Spleen (tissue), 11 donors: ENCODE measurements around the gene KRT33B. TPM values are rescaled to one million over a fixed set of nuclear protein-coding genes. Genes with fewer than 3 reads are reported as not detected.

ENCODE experiments used
- DNase-seq: peaks from one replicate; pipeline ENCODE4 v3.0.0-alpha.2; 2020
- H3K27ac ChIP-seq, 8 donors: fragments of 200-600 bp; sonication (generic) in 7 of 8; 1 replicate in 4 of 8; 2 replicates in 4 of 8; pipeline versions ENCODE4 v1.5.0 to v1.8.0; 2016 to 2021; ENCODE audit warnings: inconsistent platforms in 4 of 8, mild to moderate bottlenecking in 4 of 8, moderate library complexity in 1 of 8
- H3K27me3 ChIP-seq, 7 donors: fragments of 200-600 bp; sonication (generic) in 6 of 7; replicated peaks in 1 of 7; 1 replicate in 4 of 7; 2 replicates in 3 of 7; pipeline versions ENCODE4 v1.5.0 to v1.8.0; 2016 to 2021; ENCODE audit warnings: inconsistent platforms in 3 of 7, mild to moderate bottlenecking in 1 of 7
- H3K36me3 ChIP-seq, 6 donors: fragments of 200-600 bp; sonication (generic) in 5 of 6; 1 replicate in 4 of 6; 2 replicates in 2 of 6; pipeline versions ENCODE4 v1.5.0 to v1.8.0; 2016 to 2021; ENCODE audit warnings: inconsistent platforms in 2 of 6
- H3K4me1 ChIP-seq, 6 donors: fragments of 200-600 bp; sonication (generic) in 5 of 6; 1 replicate in 3 of 6; 2 replicates in 3 of 6; pipeline versions ENCODE4 v1.5.0 to v1.8.0; 2016 to 2021; ENCODE audit warnings: inconsistent platforms in 3 of 6
- H3K4me3 ChIP-seq, 8 donors: fragments of 200-600 bp; sonication (generic) in 7 of 8; 1 replicate in 4 of 8; 2 replicates in 4 of 8; pipeline versions ENCODE4 v1.5.0 to v1.8.0; 2016 to 2021; ENCODE audit warnings: inconsistent platforms in 4 of 8, mild to moderate bottlenecking in 4 of 8, moderate library complexity in 2 of 8
- H3K9me3 ChIP-seq, 8 donors: fragments of 200-600 bp; sonication (generic) in 7 of 8; 1 replicate in 4 of 8; 2 replicates in 4 of 8; pipeline versions ENCODE4 v1.5.0 to v1.8.0; 2016 to 2021; ENCODE audit warnings: inconsistent platforms in 4 of 8
- POLR2A ChIP-seq, 3 donors: fragments of 450-650 bp; IDR thresholded peaks; one replicate each; pipeline ENCODE4 v1.5.1; 2017; ENCODE audit warnings: antibody characterized with exemption in 3 of 3, mild to moderate bottlenecking in 1 of 3
- POLR2AphosphoS5 ChIP-seq, 3 donors: sonication (generic); formaldehyde crosslinking; IDR thresholded peaks; one replicate each; pipeline ENCODE4 v1.5.1; 2017; ENCODE audit warnings: antibody characterized with exemption in 3 of 3
- WGBS, 5 donors: extraction: QIAGEN DNeasy Blood & Tissue Kit in 3 of 5; methylation state at CpG; one replicate each; pipeline versions ENCODE4 v1.1.5 to v1.1.7; 2013 to 2018; 5-methylcytosine and 5-hydroxymethylcytosine counted together
- intact Hi-C: fragments of 100-400 bp; cut with DNase I; formaldehyde crosslinking; loops from one replicate; pipeline ENCODE4 v1.15.0; 2023; ENCODE audit warnings: low total_unique reads
- polyA plus RNA-seq, 3 donors: library from polyadenylated mRNA; stranded (reverse); fragments of 200-250 nt; gene quantifications; one replicate each; pipeline ENCODE4 v1.2.1, GENCODE V29; 2013
- total RNA-seq, 7 donors: library from RNA; depleted of rRNA in 3 of 7; stranded (reverse); fragments of >200 nt in 3 of 7; fragmentation: NEBNext Ultra II Directional in 4 of 7; extraction: Animal tissue kit (Norgen Biotek cat#: 25700) in 4 of 7; gene quantifications; one replicate each; pipeline versions ENCODE4 v1.1.0 to v1.2.1, GENCODE V29; 2016 to 2021
- TF ChIP-seq, protein P1 (sequence below), 11 experiments: fragments of 200-600 bp in 7 of 11; fragments of 450-650 bp in 4 of 11; sonication (generic) in 4 of 11; IDR thresholded peaks in 8 of 11; conservative IDR thresholded peaks in 3 of 11; 1 replicate in 7 of 11; 2 replicates in 4 of 11; pipeline versions ENCODE4 v1.4.0 to v1.8.0; 2016 to 2021; ENCODE audit warnings: antibody characterized with exemption in 11 of 11, inconsistent platforms in 4 of 11, mild to moderate bottlenecking in 1 of 11
- donor health status: healthy with polysubstance abuse.
- donor health status: DM: no; HTN: no; CAD: no; lungs with moderate emphysema.
- donor health status: DM: no; HTN: no; CAD: no.
- donor health status: Bipolar disorder and iron deficiency.
- donor health status: healthy.
- donor health status: DM: no; HTN: no; CAD: no.
- donor health status: DM: yes; HTN: yes; CAD: no.

KRT33B gene
- total and polyA plus RNA-seq, 10 donors = not detected

DNA sequence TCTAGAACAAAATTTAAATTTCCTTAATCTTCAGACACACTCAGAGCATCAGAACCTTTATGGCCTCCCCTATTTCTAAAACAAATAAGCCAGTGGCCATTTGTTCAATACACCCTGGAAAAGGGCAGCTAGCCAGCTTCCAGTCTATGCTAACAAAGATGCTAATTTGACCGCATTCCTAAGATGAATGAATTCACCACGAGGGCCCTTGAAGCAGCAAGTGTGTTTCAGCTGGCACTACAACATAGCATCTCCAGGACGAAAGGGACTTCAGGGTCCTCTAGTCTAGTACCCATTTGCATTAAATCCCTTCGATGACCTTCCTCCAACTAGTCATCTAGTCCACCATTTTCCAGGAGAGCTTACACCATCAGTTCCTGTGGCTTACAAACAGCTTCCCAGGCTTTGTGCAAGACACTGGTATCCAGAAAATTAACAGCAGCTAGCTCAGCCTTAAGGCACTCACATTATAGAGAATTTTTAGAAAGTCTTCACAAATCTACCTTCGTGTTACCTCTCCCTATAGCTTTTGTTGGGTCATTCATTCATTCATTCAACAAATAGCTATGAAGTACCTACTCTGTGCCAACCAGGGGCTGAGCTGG lies 43.8 kb upstream of the KRT33B start:
- no peak for TF ChIP-seq POLR2AphosphoS5 (IDR thresholded peaks at IDR 0.05)
- TF ChIP-seq, protein P1, sequence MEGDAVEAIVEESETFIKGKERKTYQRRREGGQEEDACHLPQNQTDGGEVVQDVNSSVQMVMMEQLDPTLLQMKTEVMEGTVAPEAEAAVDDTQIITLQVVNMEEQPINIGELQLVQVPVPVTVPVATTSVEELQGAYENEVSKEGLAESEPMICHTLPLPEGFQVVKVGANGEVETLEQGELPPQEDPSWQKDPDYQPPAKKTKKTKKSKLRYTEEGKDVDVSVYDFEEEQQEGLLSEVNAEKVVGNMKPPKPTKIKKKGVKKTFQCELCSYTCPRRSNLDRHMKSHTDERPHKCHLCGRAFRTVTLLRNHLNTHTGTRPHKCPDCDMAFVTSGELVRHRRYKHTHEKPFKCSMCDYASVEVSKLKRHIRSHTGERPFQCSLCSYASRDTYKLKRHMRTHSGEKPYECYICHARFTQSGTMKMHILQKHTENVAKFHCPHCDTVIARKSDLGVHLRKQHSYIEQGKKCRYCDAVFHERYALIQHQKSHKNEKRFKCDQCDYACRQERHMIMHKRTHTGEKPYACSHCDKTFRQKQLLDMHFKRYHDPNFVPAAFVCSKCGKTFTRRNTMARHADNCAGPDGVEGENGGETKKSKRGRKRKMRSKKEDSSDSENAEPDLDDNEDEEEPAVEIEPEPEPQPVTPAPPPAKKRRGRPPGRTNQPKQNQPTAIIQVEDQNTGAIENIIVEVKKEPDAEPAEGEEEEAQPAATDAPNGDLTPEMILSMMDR (IDR thresholded peaks at IDR 0.05 in 8 of 11, conservative IDR thresholded peaks at IDR 0.05 in 3 of 11) = no peak
- TF ChIP-seq POLR2A (IDR thresholded peaks at IDR 0.05) = no peak
- Histone ChIP-seq H3K9me3 (no peaks in the 10 kb centered on the region), H3K36me3 (no peaks in the 10 kb centered on the region), H3K27ac (no peak overlapping the region), H3K4me3 (no peak overlapping the region), H3K4me1 (peaks cover 0 to 5% (median 0%) of the 10 kb centered on the region in 6 donors), H3K27me3 (peaks cover 0 to 4% (median 0%) of the 10 kb centered on the region in 7 donors)
- 51 to 64% (median 59%) methylated on average over 5 of the region's 5 CpGs for WGBS, 5 donors
- intact Hi-C loops = no loop called here
- DNase-seq = no peak

DNA sequence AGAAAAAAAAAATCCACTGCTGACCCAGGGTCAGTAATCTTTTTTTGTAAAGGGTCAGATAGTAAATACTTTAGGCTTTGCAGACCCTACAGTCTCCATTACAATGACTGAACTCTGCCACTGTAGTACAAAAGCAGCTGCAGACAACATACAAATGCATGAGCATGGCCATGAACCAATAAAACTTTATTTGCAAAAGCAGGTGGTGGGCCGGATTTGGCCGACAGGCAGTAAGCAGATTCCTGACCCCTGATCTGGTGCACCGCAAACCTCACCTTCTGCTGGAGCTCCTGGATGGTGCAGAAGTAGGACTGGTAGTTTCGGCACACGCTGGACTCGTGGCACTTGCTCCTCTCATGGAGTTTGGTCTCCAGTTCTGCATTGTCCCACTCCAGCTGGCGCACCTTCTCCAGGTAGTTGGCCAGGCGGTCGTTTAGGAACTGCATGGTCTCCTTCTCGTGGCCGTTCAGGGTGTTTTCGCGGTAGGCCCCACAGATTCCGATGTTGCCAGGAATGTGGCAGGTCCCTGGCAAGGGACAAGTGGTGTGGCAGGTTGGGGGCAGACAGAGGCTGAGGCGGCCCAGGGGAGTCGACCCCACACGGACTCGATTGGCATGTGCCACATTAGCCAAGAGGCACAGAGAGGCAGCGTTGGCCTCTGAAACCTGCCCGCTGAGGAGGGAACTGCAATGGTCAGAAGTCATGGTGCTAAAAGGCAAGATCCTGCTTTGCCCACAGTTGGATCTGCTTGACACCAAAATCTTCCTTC lies 41.6 kb upstream of the KRT33B start:
- Histone ChIP-seq H3K36me3 (no peaks in the 10 kb centered on the region), H3K4me3 (no peak overlapping the region), H3K9me3 (no peaks in the 10 kb centered on the region), H3K27me3 (peaks cover 0 to 9% (median 0%) of the 10 kb centered on the region in 7 donors), H3K4me1 (no peaks in the 10 kb centered on the region), H3K27ac (no peak overlapping the region)
- WGBS, 5 donors = 93 to 95% (median 93%) methylated on average over 16 to 20 of the region's 20 CpGs
- TF ChIP-seq, protein P1 (IDR thresholded peaks at IDR 0.05 in 8 of 11, conservative IDR thresholded peaks at IDR 0.05 in 3 of 11) = no peak
- TF ChIP-seq POLR2AphosphoS5 (IDR thresholded peaks at IDR 0.05) (no peak), POLR2A (IDR thresholded peaks at IDR 0.05) (no peak)
- intact Hi-C loops = no loop called here
- no peak for DNase-seq

DNA sequence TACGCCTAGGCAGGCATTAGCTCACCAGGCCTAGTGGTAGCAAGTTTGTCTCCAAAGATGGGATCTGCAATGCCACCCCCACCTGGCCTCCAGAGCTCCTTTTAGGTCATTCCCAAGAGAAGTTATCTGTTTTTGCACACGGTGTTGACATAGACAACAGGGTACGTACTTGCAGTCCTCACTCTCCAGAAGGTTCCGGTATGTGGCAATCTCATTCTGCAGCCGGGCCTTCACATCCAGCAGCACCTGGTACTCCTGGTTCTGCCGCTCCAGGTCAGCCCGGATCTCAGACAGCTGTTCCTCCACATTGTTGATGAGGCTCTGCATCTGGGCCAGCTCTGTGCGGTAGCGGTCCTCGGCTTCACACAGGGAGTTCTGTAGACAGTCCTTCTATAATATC lies 37.6 kb upstream of the KRT33B start:
- Histone ChIP-seq H3K4me1 (no peaks in the 10 kb centered on the region), H3K36me3 (no peaks in the 10 kb centered on the region), H3K4me3 (no peak overlapping the region), H3K9me3 (no peaks in the 10 kb centered on the region), H3K27me3 (peaks cover 0 to 9% (median 0%) of the 10 kb centered on the region in 7 donors), H3K27ac (no peak overlapping the region)
- intact Hi-C loops = no loop called here
- TF ChIP-seq, protein P1 (IDR thresholded peaks at IDR 0.05 in 8 of 11, conservative IDR thresholded peaks at IDR 0.05 in 3 of 11) = no peak
- no peak for TF ChIP-seq POLR2A (IDR thresholded peaks at IDR 0.05)
- no peak for TF ChIP-seq POLR2AphosphoS5 (IDR thresholded peaks at IDR 0.05)
- WGBS, 5 donors = 88 to 96% (median 91%) methylated on average over 10 of the region's 10 CpGs
- DNase-seq = no peak

DNA sequence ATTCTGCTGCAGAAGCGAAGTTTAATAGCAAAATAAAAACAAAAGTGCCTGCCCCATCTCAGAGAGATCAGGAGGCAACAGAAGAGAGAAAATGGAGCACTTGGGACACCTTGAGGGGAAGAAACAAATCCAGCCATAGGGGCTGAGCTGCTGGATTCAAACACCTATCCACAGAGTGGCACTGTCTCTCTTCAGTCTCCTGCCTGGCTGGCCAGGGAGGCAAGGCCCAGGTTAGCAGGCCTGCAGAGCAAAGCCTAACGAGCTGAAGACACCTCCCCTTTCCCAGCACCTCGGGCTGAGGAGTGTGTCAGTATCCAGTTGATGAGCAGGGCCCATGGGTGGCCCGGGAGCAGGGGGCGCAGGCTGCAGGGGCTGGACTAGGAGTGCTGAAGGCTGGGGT lies 36.6 kb upstream of the KRT33B start:
- intact Hi-C loops = no loop called here
- no peak overlapping the region for H3K27ac ChIP-seq
- peaks cover 0 to 9% (median 0%) of the 10 kb centered on the region in 7 donors for H3K27me3 ChIP-seq
- WGBS, 5 donors = 55 to 62% (median 60%) methylated on average over 5 of the region's 5 CpGs
- no peaks in the 10 kb centered on the region for H3K36me3 ChIP-seq
- TF ChIP-seq POLR2A (IDR thresholded peaks at IDR 0.05) = no peak
- TF ChIP-seq, protein P1 (IDR thresholded peaks at IDR 0.05 in 8 of 11, conservative IDR thresholded peaks at IDR 0.05 in 3 of 11) = no peak
- TF ChIP-seq POLR2AphosphoS5 (IDR thresholded peaks at IDR 0.05) = no peak
- H3K9me3 ChIP-seq = no peaks in the 10 kb centered on the region
- DNase-seq = no peak
- no peaks in the 10 kb centered on the region for H3K4me1 ChIP-seq
- no peak overlapping the region for H3K4me3 ChIP-seq
